ENCODE measurements around the gene ABCD4. TPM values are rescaled to one million over a fixed set of nuclear protein-coding genes. Genes with fewer than 3 reads are reported as not detected.
A peak's percentile ranks its signal among the peaks of the same experiment; 100 is the strongest.

The ABCD4 gene
- total RNA-seq, 1 experiment from 2014 or later: 11.1 TPM

GRCh38 chr14:74260525-74261233, 42.1 kb downstream of the ABCD4 start:
- peaks cover 15% of the 10 kb centered on the region for H3K27me3 ChIP-seq (replicated peaks)
- peaks cover 4% of the 10 kb centered on the region for H3K4me1 ChIP-seq (replicated peaks)
- H3K4me3 ChIP-seq: no peak overlapping the region
- no peak for DNase-seq (ENCODE audit: low read depth in 1 of 2, low spot score in 2 of 2)
- no peak overlapping the region for H3K27ac ChIP-seq
- H3K36me3 ChIP-seq: no peaks in the 10 kb centered on the region
- H3K9me3 ChIP-seq (replicated peaks): no peaks in the 10 kb centered on the region

GRCh38 chr14:74259513-74259912, 43.2 kb downstream of the ABCD4 start:
- H3K4me1 ChIP-seq (replicated peaks): peaks cover 4% of the 10 kb centered on the region
- H3K36me3 ChIP-seq: no peaks in the 10 kb centered on the region
- no peaks in the 10 kb centered on the region for H3K9me3 ChIP-seq (replicated peaks)

GRCh38 chr14:74258764-74259035, 44.0 kb downstream of the ABCD4 start:
- no peak overlapping the region for H3K27ac ChIP-seq
- no peak for DNase-seq (ENCODE audit: low read depth in 1 of 2, low spot score in 2 of 2)
- no peak overlapping the region for H3K4me3 ChIP-seq
- peaks cover 15% of the 10 kb centered on the region for H3K27me3 ChIP-seq (replicated peaks)
- no peaks in the 10 kb centered on the region for H3K36me3 ChIP-seq
- peaks cover 4% of the 10 kb centered on the region for H3K4me1 ChIP-seq (replicated peaks)
- H3K9me3 ChIP-seq (replicated peaks): no peaks in the 10 kb centered on the region

More at GRCh38 chr14:74259513-74259912, 43.2 kb downstream of the ABCD4 start:
- no peak overlapping the region for H3K27ac ChIP-seq
- H3K4me3 ChIP-seq: no peak overlapping the region
- H3K27me3 ChIP-seq (replicated peaks): peaks cover 15% of the 10 kb centered on the region
- no peak for DNase-seq (ENCODE audit: low read depth in 1 of 2, low spot score in 2 of 2)

- H3K27me3 ChIP-seq (replicated peaks): peaks cover 20% of the 10 kb centered on the region
- H3K36me3 ChIP-seq: no peaks in the 10 kb centered on the region
- DNase-seq (ENCODE audit: low read depth in 1 of 2, low spot score in 2 of 2): no peak
- peak overlapping the region; percentile 35 for H3K4me3 ChIP-seq
- no peak overlapping the region for H3K27ac ChIP-seq
- peaks cover 4% of the 10 kb centered on the region for H3K4me1 ChIP-seq (replicated peaks)
- H3K9me3 ChIP-seq (replicated peaks): no peaks in the 10 kb centered on the region
These were observed 44.6 kb downstream of the ABCD4 start for GRCh38 chr14:74257941-74258763.

- H3K36me3 ChIP-seq: no peaks in the 10 kb centered on the region
- peaks cover 4% of the 10 kb centered on the region for H3K4me1 ChIP-seq (replicated peaks)
- DNase-seq (ENCODE audit: low read depth in 1 of 2, low spot score in 2 of 2): peak in 1 of 2 experiments; percentile 23
- H3K9me3 ChIP-seq (replicated peaks): no peaks in the 10 kb centered on the region
- peaks cover 20% of the 10 kb centered on the region for H3K27me3 ChIP-seq (replicated peaks)
- no peak overlapping the region for H3K27ac ChIP-seq
- H3K4me3 ChIP-seq: peak overlapping the region; percentile 35
These were observed 45.4 kb downstream of the ABCD4 start for GRCh38 chr14:74257078-74257940.

- H3K27ac ChIP-seq: no peak overlapping the region
- no peak overlapping the region for H3K4me3 ChIP-seq
- DNase-seq (ENCODE audit: low read depth in 1 of 2, low spot score in 2 of 2): no peak
- H3K4me1 ChIP-seq (replicated peaks): peaks cover 4% of the 10 kb centered on the region
- H3K27me3 ChIP-seq (replicated peaks): peaks cover 20% of the 10 kb centered on the region
- H3K36me3 ChIP-seq: no peaks in the 10 kb centered on the region
- no peaks in the 10 kb centered on the region for H3K9me3 ChIP-seq (replicated peaks)
These were observed 47.5 kb downstream of the ABCD4 start for GRCh38 chr14:74255281-74255680.

GRCh38 chr14:74249433-74250375, 53.0 kb downstream of the ABCD4 start:
- no peaks in the 10 kb centered on the region for H3K9me3 ChIP-seq (replicated peaks)
- DNase-seq (ENCODE audit: low read depth in 1 of 2, low spot score in 2 of 2): no peak
- peaks cover 8% of the 10 kb centered on the region for H3K27me3 ChIP-seq (replicated peaks)
- no peak overlapping the region for H3K4me3 ChIP-seq
- H3K36me3 ChIP-seq: no peaks in the 10 kb centered on the region
- H3K4me1 ChIP-seq (replicated peaks): no peaks in the 10 kb centered on the region; the same call in 1 of the 2 replicates
- no peak overlapping the region for H3K27ac ChIP-seq

- Histone ChIP-seq H3K36me3 (no peaks in the 10 kb centered on the region), H3K27ac (no peak overlapping the region), H3K9me3 (replicated peaks) (no peaks in the 10 kb centered on the region), H3K27me3 (replicated peaks) (peaks cover 13% of the 10 kb centered on the region), H3K4me3 (no peak overlapping the region), H3K4me1 (replicated peaks) (no peaks in the 10 kb centered on the region; the same call in 1 of the 2 replicates)
- no peak for DNase-seq (ENCODE audit: low read depth in 1 of 2, low spot score in 2 of 2)
These were observed 54.7 kb downstream of the ABCD4 start for GRCh38 chr14:74248017-74248416.

GRCh38 chr14:74246542-74246941, 56.2 kb downstream of the ABCD4 start:
- no peak overlapping the region for H3K27ac ChIP-seq
- no peaks in the 10 kb centered on the region for H3K4me1 ChIP-seq (replicated peaks)

GRCh38 chr14:74245292-74245691, 57.4 kb downstream of the ABCD4 start:
- H3K4me1 ChIP-seq (replicated peaks): no peaks in the 10 kb centered on the region
- H3K36me3 ChIP-seq: no peaks in the 10 kb centered on the region
- no peak for DNase-seq (ENCODE audit: low read depth in 1 of 2, low spot score in 2 of 2)
- H3K9me3 ChIP-seq (replicated peaks): no peaks in the 10 kb centered on the region
- H3K27me3 ChIP-seq (replicated peaks): peaks cover 40% of the 10 kb centered on the region
- no peak overlapping the region for H3K4me3 ChIP-seq
- H3K27ac ChIP-seq: no peak overlapping the region

More at GRCh38 chr14:74246542-74246941, 56.2 kb downstream of the ABCD4 start:
- no peaks in the 10 kb centered on the region for H3K9me3 ChIP-seq (replicated peaks)
- no peak overlapping the region for H3K4me3 ChIP-seq
- peaks cover 28% of the 10 kb centered on the region for H3K27me3 ChIP-seq (replicated peaks)
- no peaks in the 10 kb centered on the region for H3K36me3 ChIP-seq
- DNase-seq (ENCODE audit: low read depth in 1 of 2, low spot score in 2 of 2): no peak

GRCh38 chr14:74244115-74244514, 58.6 kb downstream of the ABCD4 start:
- H3K9me3 ChIP-seq (replicated peaks): no peaks in the 10 kb centered on the region
- no peak for DNase-seq (ENCODE audit: low read depth in 1 of 2, low spot score in 2 of 2)
- H3K27me3 ChIP-seq (replicated peaks): peaks cover 52% of the 10 kb centered on the region

GRCh38 chr14:74243051-74243450, 59.7 kb downstream of the ABCD4 start:
- Histone ChIP-seq H3K36me3 (no peaks in the 10 kb centered on the region), H3K27ac (no peak overlapping the region), H3K4me3 (no peak overlapping the region), H3K27me3 (replicated peaks) (peaks cover 61% of the 10 kb centered on the region), H3K9me3 (replicated peaks) (no peaks in the 10 kb centered on the region), H3K4me1 (replicated peaks) (no peaks in the 10 kb centered on the region)
- no peak for DNase-seq (ENCODE audit: low read depth in 1 of 2, low spot score in 2 of 2)

More at GRCh38 chr14:74244115-74244514, 58.6 kb downstream of the ABCD4 start:
- Histone ChIP-seq H3K4me3 (no peak overlapping the region), H3K4me1 (replicated peaks) (no peaks in the 10 kb centered on the region), H3K36me3 (no peaks in the 10 kb centered on the region), H3K27ac (no peak overlapping the region)

GRCh38 chr14:74242780-74243042, 60.0 kb downstream of the ABCD4 start:
- Histone ChIP-seq H3K4me3 (no peak overlapping the region), H3K27ac (no peak overlapping the region), H3K4me1 (replicated peaks) (no peaks in the 10 kb centered on the region), H3K36me3 (no peaks in the 10 kb centered on the region), H3K27me3 (replicated peaks) (peaks cover 62% of the 10 kb centered on the region), H3K9me3 (replicated peaks) (no peaks in the 10 kb centered on the region)
- DNase-seq (ENCODE audit: low read depth in 1 of 2, low spot score in 2 of 2): no peak

Measured in SJSA1 (cell line).